HEK293T (cell line): ENCODE measurements around the gene PLEKHH1.

ENCODE experiments used
- ARNT ChIP-seq: fragments of 450-650 bp; IDR thresholded peaks from 2 replicates; pipeline ENCODE4 v1.6.1; 2017; ENCODE audit warnings: mild to moderate bottlenecking
- BHLHE40 ChIP-seq: fragments of 450-650 bp; IDR thresholded peaks from 2 replicates; pipeline ENCODE4 v1.6.1; 2016; ENCODE audit warnings: mild to moderate bottlenecking, moderate library complexity, borderline replicate concordance
- CTBP1 ChIP-seq: fragments of 450-650 bp; IDR thresholded peaks from 2 replicates; pipeline ENCODE4 v1.6.1; 2016; ENCODE audit warnings: borderline replicate concordance
- ELF4 ChIP-seq: fragments of 450-650 bp; IDR thresholded peaks from 2 replicates; pipeline ENCODE4 v1.6.1; 2017; ENCODE audit warnings: antibody characterized with exemption
- FOXA1 ChIP-seq: fragments of 450-650 bp; IDR thresholded peaks from 2 replicates; pipeline ENCODE4 v1.6.1; 2016; ENCODE audit warnings: mild to moderate bottlenecking
- FOXK2 ChIP-seq: fragments of 450-650 bp; IDR thresholded peaks from 2 replicates; pipeline ENCODE4 v1.6.1; 2016; ENCODE audit warnings: mild to moderate bottlenecking
- FOXM1 ChIP-seq: fragments of 450-650 bp; IDR thresholded peaks from 2 replicates; pipeline ENCODE4 v1.6.1; 2017; ENCODE audit warnings: mild to moderate bottlenecking, borderline replicate concordance
- HDGF ChIP-seq: fragments of 450-650 bp; IDR thresholded peaks from 2 replicates; pipeline ENCODE4 v1.6.1; 2017; ENCODE audit warnings: antibody characterized with exemption, borderline replicate concordance
- NFRKB ChIP-seq: fragments of 450-650 bp; IDR thresholded peaks from 2 replicates; pipeline ENCODE4 v1.6.1; 2016; ENCODE audit warnings: mild to moderate bottlenecking, moderate library complexity
- SP1 ChIP-seq: fragments of 450-650 bp; IDR thresholded peaks from 2 replicates; pipeline ENCODE4 v1.6.1; 2017
- SUZ12 ChIP-seq: fragments of 450-650 bp; IDR thresholded peaks from 2 replicates; pipeline ENCODE4 v1.6.1; 2016; ENCODE audit warnings: mild to moderate bottlenecking
- TARDBP ChIP-seq: fragments of 450-650 bp; IDR thresholded peaks from 2 replicates; pipeline ENCODE4 v1.6.1; 2016
- ZNF384 ChIP-seq: fragments of 450-650 bp; IDR thresholded peaks from 2 replicates; pipeline ENCODE4 v1.6.1; 2016
- TF ChIP-seq, protein P1 (sequence below): fragments of 450-650 bp; IDR thresholded peaks from 2 replicates; pipeline ENCODE4 v1.6.1; 2016

- TF ChIP-seq ARNT (no peak), CTBP1 (no peak), SP1 (no peak), ZNF384 (no peak), FOXK2 (no peak), FOXM1 (no peak), SUZ12 (no peak), TARDBP (no peak), NFRKB (no peak), HDGF (no peak), FOXA1 (no peak), BHLHE40 (no peak), ELF4 (no peak)
- TF ChIP-seq, protein P1, sequence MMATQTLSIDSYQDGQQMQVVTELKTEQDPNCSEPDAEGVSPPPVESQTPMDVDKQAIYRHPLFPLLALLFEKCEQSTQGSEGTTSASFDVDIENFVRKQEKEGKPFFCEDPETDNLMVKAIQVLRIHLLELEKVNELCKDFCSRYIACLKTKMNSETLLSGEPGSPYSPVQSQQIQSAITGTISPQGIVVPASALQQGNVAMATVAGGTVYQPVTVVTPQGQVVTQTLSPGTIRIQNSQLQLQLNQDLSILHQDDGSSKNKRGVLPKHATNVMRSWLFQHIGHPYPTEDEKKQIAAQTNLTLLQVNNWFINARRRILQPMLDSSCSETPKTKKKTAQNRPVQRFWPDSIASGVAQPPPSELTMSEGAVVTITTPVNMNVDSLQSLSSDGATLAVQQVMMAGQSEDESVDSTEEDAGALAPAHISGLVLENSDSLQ = no peak
Observed at GRCh38 chr14:67513631-67514108, 19.4 kb upstream of the PLEKHH1 start.
